ENCODE results near the gene EHF. TPM values are rescaled to one million over a fixed set of nuclear protein-coding genes. Genes with fewer than 3 reads are reported as not detected.

Gene EHF
- total RNA-seq, 4 donors from 2014 or later, result 0.09 to 0.85 TPM; not detected in 2

DNA sequence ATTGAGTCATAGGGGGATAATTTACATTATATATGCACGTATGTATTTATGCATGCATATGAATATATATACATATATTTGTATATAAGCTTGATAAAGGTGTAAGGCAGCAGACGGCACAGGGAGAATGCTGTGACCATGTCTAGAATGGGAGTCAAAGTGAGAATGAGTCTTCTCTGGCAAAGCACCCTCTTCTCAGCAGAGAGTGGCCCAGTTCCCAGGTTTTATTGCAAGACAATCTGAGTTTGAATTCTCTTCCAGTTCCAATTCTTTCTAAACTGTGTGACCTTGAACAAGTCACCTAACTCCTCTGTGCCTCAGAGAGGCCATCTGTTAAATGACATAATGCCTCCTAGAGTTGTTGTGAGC, 13.8 kb downstream of the EHF start:
- TF ChIP-seq POLR2A (IDR thresholded peaks at IDR 0.05), result no peak
- TF ChIP-seq, protein P1, sequence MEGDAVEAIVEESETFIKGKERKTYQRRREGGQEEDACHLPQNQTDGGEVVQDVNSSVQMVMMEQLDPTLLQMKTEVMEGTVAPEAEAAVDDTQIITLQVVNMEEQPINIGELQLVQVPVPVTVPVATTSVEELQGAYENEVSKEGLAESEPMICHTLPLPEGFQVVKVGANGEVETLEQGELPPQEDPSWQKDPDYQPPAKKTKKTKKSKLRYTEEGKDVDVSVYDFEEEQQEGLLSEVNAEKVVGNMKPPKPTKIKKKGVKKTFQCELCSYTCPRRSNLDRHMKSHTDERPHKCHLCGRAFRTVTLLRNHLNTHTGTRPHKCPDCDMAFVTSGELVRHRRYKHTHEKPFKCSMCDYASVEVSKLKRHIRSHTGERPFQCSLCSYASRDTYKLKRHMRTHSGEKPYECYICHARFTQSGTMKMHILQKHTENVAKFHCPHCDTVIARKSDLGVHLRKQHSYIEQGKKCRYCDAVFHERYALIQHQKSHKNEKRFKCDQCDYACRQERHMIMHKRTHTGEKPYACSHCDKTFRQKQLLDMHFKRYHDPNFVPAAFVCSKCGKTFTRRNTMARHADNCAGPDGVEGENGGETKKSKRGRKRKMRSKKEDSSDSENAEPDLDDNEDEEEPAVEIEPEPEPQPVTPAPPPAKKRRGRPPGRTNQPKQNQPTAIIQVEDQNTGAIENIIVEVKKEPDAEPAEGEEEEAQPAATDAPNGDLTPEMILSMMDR (IDR thresholded peaks at IDR 0.05 in 4 of 5, conservative IDR thresholded peaks at IDR 0.05 in 1 of 5), result no peak
- Histone ChIP-seq H3K27me3 (no peaks in the 10 kb centered on the region), H3K4me1 (peaks cover 7 to 11% of the 10 kb centered on the region in 2 donors), H3K4me3 (no peak overlapping the region), H3K27ac (no peak overlapping the region), H3K9me3 (no peaks in the 10 kb centered on the region), H3K36me3 (no peaks in the 10 kb centered on the region)
- intact Hi-C loops (cut with DNase I; ENCODE audit: low total_unique reads) (no loop called here), in situ Hi-C loops (cut with MboI; ENCODE audit: low sequenced_read_pairs in 4 of 4) (no loop called here)
- ATAC-seq, result no peak
- no peak for DNase-seq

DNA sequence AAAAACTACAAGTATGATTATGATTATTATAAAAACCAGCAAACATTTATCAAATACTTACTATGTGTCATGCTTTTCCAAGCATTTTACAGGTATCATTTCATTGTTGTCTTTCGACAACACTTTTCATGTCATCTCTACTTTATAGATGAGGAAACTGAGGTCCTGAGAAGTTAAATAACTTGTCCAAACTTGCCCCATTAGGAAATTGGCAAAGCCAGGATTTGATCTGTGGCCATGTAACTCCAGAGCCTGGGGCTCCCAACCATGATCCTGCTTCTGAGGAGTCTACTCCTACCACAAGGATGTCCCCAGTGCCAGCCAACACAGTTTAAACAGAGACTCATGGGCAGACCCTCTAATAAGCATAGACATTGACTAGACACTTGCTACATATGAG, 15.2 kb downstream of the EHF start:
- Histone ChIP-seq H3K27ac (no peak overlapping the region), H3K4me1 (peaks cover 7 to 11% of the 10 kb centered on the region in 2 donors), H3K36me3 (no peaks in the 10 kb centered on the region), H3K27me3 (no peaks in the 10 kb centered on the region), H3K4me3 (no peak overlapping the region), H3K9me3 (no peaks in the 10 kb centered on the region)
- DNase-seq (no peak), ATAC-seq (no peak)
- in situ Hi-C loops (cut with MboI; ENCODE audit: low sequenced_read_pairs in 4 of 4), result no loop called here
- TF ChIP-seq, protein P1 (IDR thresholded peaks at IDR 0.05 in 4 of 5, conservative IDR thresholded peaks at IDR 0.05 in 1 of 5), result no peak
- TF ChIP-seq POLR2A (IDR thresholded peaks at IDR 0.05), result no peak
- intact Hi-C loops (cut with DNase I; ENCODE audit: low total_unique reads), result no loop called here

DNA sequence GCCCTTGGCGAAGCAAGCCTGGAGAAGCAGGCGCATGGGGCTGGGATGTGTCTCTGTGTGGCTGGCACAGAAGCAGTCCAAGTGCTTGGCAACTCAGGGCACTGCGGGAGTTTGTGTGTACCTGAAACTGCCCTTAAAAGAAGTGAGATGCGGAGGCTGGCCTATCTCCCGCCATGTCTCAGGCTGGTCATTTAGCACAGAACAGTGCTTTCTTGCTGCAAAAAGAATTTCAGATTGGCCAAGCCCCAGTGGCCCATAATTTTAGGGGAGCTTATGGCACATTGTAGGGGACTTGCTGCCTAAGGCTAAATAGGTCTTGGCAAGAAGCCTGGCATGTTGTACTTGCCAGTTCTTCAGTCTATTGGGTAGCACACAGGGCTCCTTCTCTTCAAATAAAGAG, 16.4 kb downstream of the EHF start:
- no peak for TF ChIP-seq POLR2A (IDR thresholded peaks at IDR 0.05)
- TF ChIP-seq, protein P1 (IDR thresholded peaks at IDR 0.05 in 4 of 5, conservative IDR thresholded peaks at IDR 0.05 in 1 of 5), result no peak
- H3K27me3 ChIP-seq, result no peaks in the 10 kb centered on the region
- in situ Hi-C loops (cut with MboI; ENCODE audit: low sequenced_read_pairs in 4 of 4), result no loop called here

DNA sequence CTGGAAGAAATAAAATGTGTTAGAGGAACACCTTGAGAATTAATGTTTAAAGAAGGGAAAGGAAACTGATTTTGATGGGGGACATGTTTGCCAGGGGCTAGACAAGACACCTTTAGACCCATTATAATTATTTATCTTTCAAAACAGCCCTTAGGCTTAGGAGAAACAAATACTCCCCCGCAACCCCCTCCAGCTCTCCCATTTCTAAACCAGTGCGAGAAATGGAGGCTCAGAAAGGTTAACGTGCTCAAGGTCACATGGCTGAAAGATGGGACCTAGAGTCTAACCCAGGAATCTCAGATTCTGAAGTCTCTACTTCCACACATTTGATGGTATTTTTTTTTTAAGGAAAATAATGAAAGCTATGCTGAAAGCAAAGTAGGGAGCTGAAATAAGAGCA, 18.0 kb downstream of the EHF start:
- intact Hi-C loops (cut with DNase I; ENCODE audit: low total_unique reads), result no loop called here
- Histone ChIP-seq H3K36me3 (no peaks in the 10 kb centered on the region), H3K27ac (no peak overlapping the region), H3K4me1 (no peaks in the 10 kb centered on the region), H3K27me3 (no peaks in the 10 kb centered on the region), H3K4me3 (no peak overlapping the region), H3K9me3 (no peaks in the 10 kb centered on the region)
- TF ChIP-seq POLR2A (IDR thresholded peaks at IDR 0.05), result no peak
- in situ Hi-C loops (cut with MboI; ENCODE audit: low sequenced_read_pairs in 4 of 4), result no loop called here
- ATAC-seq (no peak), DNase-seq (no peak)

More for the DNA sequence above, 16.4 kb downstream of the EHF start:
- no peak overlapping the region for H3K27ac ChIP-seq
- no peaks in the 10 kb centered on the region for H3K36me3 ChIP-seq
- intact Hi-C loops (cut with DNase I; ENCODE audit: low total_unique reads), result no loop called here
- no peaks in the 10 kb centered on the region for H3K9me3 ChIP-seq
- H3K4me3 ChIP-seq, result no peak overlapping the region
- DNase-seq (no peak), ATAC-seq (no peak)
- H3K4me1 ChIP-seq, result peaks cover 1 to 4% of the 10 kb centered on the region in 2 donors

DNA sequence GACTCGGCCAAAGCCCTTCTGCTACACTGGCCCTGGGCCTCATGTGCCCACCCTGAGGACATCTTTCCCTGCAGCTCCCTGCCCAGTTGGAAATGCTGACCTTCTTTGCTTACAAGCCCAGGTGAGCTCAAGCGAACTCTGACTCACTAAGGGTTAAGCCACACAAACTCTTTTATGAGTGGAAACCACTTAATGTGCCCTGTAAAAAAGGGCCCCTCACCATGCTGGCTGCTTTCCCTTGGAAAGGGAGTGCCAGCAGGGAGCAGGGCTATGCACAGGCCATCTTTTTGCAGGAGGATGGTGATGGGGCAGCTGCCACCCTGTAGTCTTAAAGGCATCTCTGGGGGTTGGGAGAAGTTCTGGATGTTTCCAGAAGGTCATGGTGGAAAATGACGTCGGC, 18.7 kb downstream of the EHF start:
- Histone ChIP-seq H3K4me1 (no peaks in the 10 kb centered on the region), H3K27ac (no peak overlapping the region), H3K4me3 (no peak overlapping the region), H3K27me3 (no peaks in the 10 kb centered on the region), H3K9me3 (no peaks in the 10 kb centered on the region), H3K36me3 (no peaks in the 10 kb centered on the region)
- intact Hi-C loops (cut with DNase I; ENCODE audit: low total_unique reads) (no loop called here), in situ Hi-C loops (cut with MboI; ENCODE audit: low sequenced_read_pairs in 4 of 4) (no loop called here)
- TF ChIP-seq, protein P1 (IDR thresholded peaks at IDR 0.05 in 4 of 5, conservative IDR thresholded peaks at IDR 0.05 in 1 of 5), result no peak
- no peak for TF ChIP-seq POLR2A (IDR thresholded peaks at IDR 0.05)
- ATAC-seq, result no peak
- DNase-seq, result no peak
